ENCODE results near the gene IL32. TPM values are rescaled to one million over a fixed set of nuclear protein-coding genes. Genes with fewer than 3 reads are reported as not detected.

Gene IL32
- total and polyA plus RNA-seq, 9 of the 15 experiments (the other 6 are each of a cell fraction or from before 2014, with no cell fraction given) = 0.21 to 2.2 (median 0.37) TPM; not detected in 3

- TF ChIP-seq MGA (IDR thresholded peaks at IDR 0.05) (no peak; the same call in none of the 2 replicates), CBX3 (IDR thresholded peaks at IDR 0.05; ENCODE audit: borderline replicate concordance in 1 of 2, low read length in 2 of 2) (no peak), MITF (IDR thresholded peaks at IDR 0.05) (no peak), ZNF707 (CRISPR knock-in tag; conservative IDR thresholded peaks at IDR 0.05) (no peak), MTF1 (CRISPR knock-in tag; IDR thresholded peaks at IDR 0.05; ENCODE audit: borderline replicate concordance) (no peak), ZNF165 (CRISPR knock-in tag; IDR thresholded peaks at IDR 0.05; ENCODE audit: borderline replicate concordance) (no peak), CREBBP (IDR thresholded peaks at IDR 0.05; ENCODE audit: low read depth, low read length) (no peak), ZNF449 (CRISPR knock-in tag; IDR thresholded peaks at IDR 0.05) (no peak), CBFA2T3 (IDR thresholded peaks at IDR 0.05) (no peak), ZNF830 (CRISPR knock-in tag; IDR thresholded peaks at IDR 0.05) (no peak), ESRRB (CRISPR knock-in tag; IDR thresholded peaks at IDR 0.05; ENCODE audit: borderline replicate concordance) (no peak), SMAD1 (IDR thresholded peaks at IDR 0.05; ENCODE audit: low read depth, low read length, partially characterized antibody) (peak; percentile 19), POLR2B (IDR thresholded peaks at IDR 0.05; ENCODE audit: low read depth, partially characterized antibody) (no peak)
Measured at GRCh38 chr16:3020604-3021448, 44.6 kb upstream of the IL32 start (continued).
